ENCODE data around the gene GTF3C2. TPM values are rescaled to one million over a fixed set of nuclear protein-coding genes. Genes with fewer than 3 reads are reported as not detected.
A peak's percentile ranks its signal among the peaks of the same experiment; 100 is the strongest.

Gene GTF3C2
- total RNA-seq, 1 donor from 2014 or later, result 61.3 TPM

GRCh38 chr2:27308359-27308881 is 48.1 kb downstream of the GTF3C2 start, which contains the start of gene UCN:
Gene UCN (minus strand): TSS chr2:27308445. CDS start chr2:27307895, 550 bp downstream.
- Mint-ChIP-seq H3K9me3 (ENCODE audit: unreplicated experiment) (peaks cover 4% of the 10 kb centered on the region), H3K4me1 (ENCODE audit: low read depth, unreplicated experiment) (no peaks in the 10 kb centered on the region), H3K27me3 (ENCODE audit: low read depth, unreplicated experiment) (peaks cover 36% of the 10 kb centered on the region), H3K27ac (ENCODE audit: unreplicated experiment) (no peak within 1 kb of the TSS), H3K36me3 (ENCODE audit: low read depth, unreplicated experiment) (peaks cover 16% of the 10 kb centered on the region), H3K4me3 (ENCODE audit: unreplicated experiment) (no peak within 1 kb of the TSS)
- H3K4me1 ChIP-seq (ENCODE audit: insufficient read depth, low read length), result peaks cover 3% of the 10 kb centered on the region
- peak within 1 kb of the TSS; percentile 30 for H3K4me2 ChIP-seq (ENCODE audit: low read length)
- H3K9ac ChIP-seq (ENCODE audit: low read length), result no peak within 1 kb of the TSS
- FAIRE-seq (no peak), DNase-seq (ENCODE audit: low read depth) (peak; percentile 21)
- no peaks in the 10 kb centered on the region for H3K9me3 ChIP-seq (ENCODE audit: insufficient read depth, low read depth, low read length)
- TF ChIP-seq CTCF (IDR thresholded peaks at IDR 0.05; ENCODE audit: insufficient read depth, low read depth, low read length) (no peak), EZH2 (IDR thresholded peaks at IDR 0.05; ENCODE audit: insufficient read depth, low read length) (no peak)
- H3K36me3 ChIP-seq (ENCODE audit: insufficient read depth, low read length), result no peaks in the 10 kb centered on the region
- no peak within 1 kb of the TSS for H2AFZ ChIP-seq (ENCODE audit: low read depth, low read length)
- peaks cover 45% of the 10 kb centered on the region for H3K27me3 ChIP-seq (ENCODE audit: insufficient read depth, low read length)
- peaks cover 34% of the 10 kb centered on the region for H4K20me1 ChIP-seq (ENCODE audit: insufficient read depth, low read length)
- H3K79me2 ChIP-seq (ENCODE audit: insufficient read depth, low read length), result no peaks in the 10 kb centered on the region
- H3K4me3 ChIP-seq (ENCODE audit: insufficient read depth, low read depth, low read length), result no peak within 1 kb of the TSS
- H3K27ac ChIP-seq (ENCODE audit: low read depth, low read length), result no peak within 1 kb of the TSS

DNA sequence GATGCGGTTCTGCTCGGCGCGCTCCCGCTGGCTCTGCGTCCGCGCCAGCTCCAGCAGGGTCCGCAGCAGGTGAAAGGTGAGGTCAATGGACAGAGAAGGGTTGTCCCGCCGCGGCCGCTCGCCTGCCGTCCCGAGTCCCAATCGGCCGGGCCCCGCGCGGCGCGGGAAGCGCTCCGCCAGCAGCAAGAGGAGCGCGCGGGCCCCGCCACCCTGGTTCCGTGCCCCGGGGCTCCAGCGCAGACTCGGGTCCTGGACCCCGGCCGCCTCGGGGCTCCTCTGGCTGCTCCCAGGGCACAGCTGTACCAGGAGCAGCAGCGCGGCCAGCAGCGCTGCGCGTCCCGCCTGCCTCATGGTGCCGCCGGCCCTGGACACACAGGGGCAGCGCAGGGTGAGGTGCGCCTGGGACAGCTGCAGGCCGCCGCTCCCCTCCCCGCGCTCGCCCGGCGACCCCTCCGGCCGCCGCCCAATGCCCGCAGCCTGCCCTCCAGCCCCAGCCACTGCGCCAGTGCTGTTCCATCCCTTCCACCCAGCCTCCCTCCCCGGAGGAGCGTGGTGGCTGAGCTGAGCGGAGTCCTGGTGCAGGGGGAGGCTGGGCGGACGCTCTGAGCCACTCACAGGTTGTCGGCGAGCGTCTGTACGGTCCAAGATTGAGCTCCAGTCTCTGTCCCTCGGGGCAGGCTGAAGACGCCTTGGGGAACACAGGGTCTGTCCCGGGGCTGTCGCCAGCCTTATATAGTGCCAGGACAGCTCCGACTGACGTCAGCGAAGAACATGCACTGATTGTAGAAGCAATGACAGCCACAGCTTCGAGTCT is 48.8 kb downstream of the GTF3C2 start:
- Mint-ChIP-seq H3K4me1 (ENCODE audit: low read depth, unreplicated experiment) (no peaks in the 10 kb centered on the region), H3K36me3 (ENCODE audit: low read depth, unreplicated experiment) (peaks cover 16% of the 10 kb centered on the region), H3K9me3 (ENCODE audit: unreplicated experiment) (peaks cover 4% of the 10 kb centered on the region), H3K4me3 (ENCODE audit: unreplicated experiment) (no peak overlapping the region), H3K27me3 (ENCODE audit: low read depth, unreplicated experiment) (peaks cover 36% of the 10 kb centered on the region), H3K27ac (ENCODE audit: unreplicated experiment) (no peak overlapping the region)
- Histone ChIP-seq H3K27me3 (ENCODE audit: insufficient read depth, low read length) (peaks cover 45% of the 10 kb centered on the region), H4K20me1 (ENCODE audit: insufficient read depth, low read length) (peaks cover 28% of the 10 kb centered on the region), H3K27ac (ENCODE audit: low read depth, low read length) (no peak overlapping the region), H2AFZ (ENCODE audit: low read depth, low read length) (no peak overlapping the region), H3K4me2 (ENCODE audit: low read length) (peak overlapping the region; percentile 30), H3K9ac (ENCODE audit: low read length) (no peak overlapping the region), H3K4me1 (ENCODE audit: insufficient read depth, low read length) (peaks cover 3% of the 10 kb centered on the region), H3K4me3 (ENCODE audit: insufficient read depth, low read depth, low read length) (no peak overlapping the region), H3K9me3 (ENCODE audit: insufficient read depth, low read depth, low read length) (no peaks in the 10 kb centered on the region), H3K79me2 (ENCODE audit: insufficient read depth, low read length) (no peaks in the 10 kb centered on the region), H3K36me3 (ENCODE audit: insufficient read depth, low read length) (no peaks in the 10 kb centered on the region)
- no peak for FAIRE-seq
- DNase-seq (ENCODE audit: low read depth), result no peak
- no peak for TF ChIP-seq CTCF (IDR thresholded peaks at IDR 0.05; ENCODE audit: insufficient read depth, low read depth, low read length)
- peak; percentile 91 for TF ChIP-seq EZH2 (IDR thresholded peaks at IDR 0.05; ENCODE audit: insufficient read depth, low read length)

DNA sequence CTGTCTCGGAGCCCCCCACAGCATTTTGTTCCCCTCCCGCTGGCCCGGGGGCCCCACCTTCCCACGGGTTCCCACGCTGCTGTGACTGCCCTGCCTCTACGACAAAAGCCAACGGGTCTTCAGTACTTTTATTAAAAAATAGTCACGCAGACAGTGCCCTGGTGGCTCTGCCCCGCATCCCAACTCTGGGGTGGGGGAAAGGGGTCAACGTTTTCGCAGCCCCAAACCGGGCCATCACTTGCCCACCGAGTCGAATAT is 49.3 kb downstream of the GTF3C2 start:
- peaks cover 45% of the 10 kb centered on the region for H3K27me3 ChIP-seq (ENCODE audit: insufficient read depth, low read length)
- H3K79me2 ChIP-seq (ENCODE audit: insufficient read depth, low read length), result no peaks in the 10 kb centered on the region
- no peak overlapping the region for H3K4me3 ChIP-seq (ENCODE audit: insufficient read depth, low read depth, low read length)
- DNase-seq (ENCODE audit: low read depth) (no peak), FAIRE-seq (no peak)
- no peaks in the 10 kb centered on the region for H3K4me1 Mint-ChIP-seq (ENCODE audit: low read depth, unreplicated experiment)
- peaks cover 15% of the 10 kb centered on the region for H3K36me3 Mint-ChIP-seq (ENCODE audit: low read depth, unreplicated experiment)
- TF ChIP-seq EZH2 (IDR thresholded peaks at IDR 0.05; ENCODE audit: insufficient read depth, low read length) (no peak), CTCF (IDR thresholded peaks at IDR 0.05; ENCODE audit: insufficient read depth, low read depth, low read length) (no peak)
- no peak overlapping the region for H3K27ac ChIP-seq (ENCODE audit: low read depth, low read length)
- no peak overlapping the region for H3K9ac ChIP-seq (ENCODE audit: low read length)
- H3K9me3 ChIP-seq (ENCODE audit: insufficient read depth, low read depth, low read length), result no peaks in the 10 kb centered on the region
- no peak overlapping the region for H3K27ac Mint-ChIP-seq (ENCODE audit: unreplicated experiment)
- H3K4me1 ChIP-seq (ENCODE audit: insufficient read depth, low read length), result peaks cover 3% of the 10 kb centered on the region
- H4K20me1 ChIP-seq (ENCODE audit: insufficient read depth, low read length), result peaks cover 23% of the 10 kb centered on the region
- H3K4me3 Mint-ChIP-seq (ENCODE audit: unreplicated experiment), result no peak overlapping the region
- H3K36me3 ChIP-seq (ENCODE audit: insufficient read depth, low read length), result no peaks in the 10 kb centered on the region
- H3K27me3 Mint-ChIP-seq (ENCODE audit: low read depth, unreplicated experiment), result peaks cover 36% of the 10 kb centered on the region
- no peak overlapping the region for H3K4me2 ChIP-seq (ENCODE audit: low read length)
- H3K9me3 Mint-ChIP-seq (ENCODE audit: unreplicated experiment), result peaks cover 4% of the 10 kb centered on the region
- no peak overlapping the region for H2AFZ ChIP-seq (ENCODE audit: low read depth, low read length)
